NCI-H2196 treated with DMSO at 0.1 percent for 48 hours (cell line): ENCODE results near the gene FAM118B.

Experiments used
- DNase-seq: peaks from one replicate; lab custom pipeline; 2025; ENCODE audit not compliant: unreplicated experiment; lab: John Stamatoyannopoulos, UW

The FAM118B gene

DNA sequence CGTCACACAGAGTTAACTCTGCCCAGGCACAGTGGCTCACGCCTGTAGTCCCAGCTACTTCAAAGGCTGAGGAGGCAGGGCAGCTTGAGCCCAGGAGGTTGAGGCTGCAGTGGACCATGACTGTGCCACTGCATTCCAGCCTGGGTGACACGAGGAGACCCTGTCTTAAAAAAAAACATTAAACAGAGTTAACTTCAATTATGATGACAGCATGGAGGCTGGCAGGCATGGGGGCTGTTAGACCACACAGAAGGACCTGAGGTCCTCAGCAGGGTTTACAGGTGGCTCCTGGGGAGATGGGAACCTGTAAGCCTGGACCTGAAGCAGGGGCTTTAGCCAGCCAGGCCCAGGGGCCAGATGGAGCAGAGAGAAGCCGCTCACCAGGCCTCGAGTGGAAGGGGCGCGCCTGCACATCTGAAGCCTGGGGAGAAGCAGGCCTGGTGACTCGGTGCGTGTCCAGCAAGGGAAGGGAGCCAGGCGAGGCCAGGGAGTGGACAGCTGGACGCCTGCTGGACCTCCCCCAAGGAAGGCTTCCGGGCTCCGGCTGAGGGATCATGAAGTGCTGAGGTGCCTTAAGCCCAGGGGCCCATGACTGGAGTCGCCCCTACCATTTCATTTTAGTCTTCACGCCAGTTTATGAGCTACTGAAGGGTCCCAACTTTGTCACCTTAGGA, 25.4 kb upstream of the FAM118B start:
- no peak for DNase-seq

DNA sequence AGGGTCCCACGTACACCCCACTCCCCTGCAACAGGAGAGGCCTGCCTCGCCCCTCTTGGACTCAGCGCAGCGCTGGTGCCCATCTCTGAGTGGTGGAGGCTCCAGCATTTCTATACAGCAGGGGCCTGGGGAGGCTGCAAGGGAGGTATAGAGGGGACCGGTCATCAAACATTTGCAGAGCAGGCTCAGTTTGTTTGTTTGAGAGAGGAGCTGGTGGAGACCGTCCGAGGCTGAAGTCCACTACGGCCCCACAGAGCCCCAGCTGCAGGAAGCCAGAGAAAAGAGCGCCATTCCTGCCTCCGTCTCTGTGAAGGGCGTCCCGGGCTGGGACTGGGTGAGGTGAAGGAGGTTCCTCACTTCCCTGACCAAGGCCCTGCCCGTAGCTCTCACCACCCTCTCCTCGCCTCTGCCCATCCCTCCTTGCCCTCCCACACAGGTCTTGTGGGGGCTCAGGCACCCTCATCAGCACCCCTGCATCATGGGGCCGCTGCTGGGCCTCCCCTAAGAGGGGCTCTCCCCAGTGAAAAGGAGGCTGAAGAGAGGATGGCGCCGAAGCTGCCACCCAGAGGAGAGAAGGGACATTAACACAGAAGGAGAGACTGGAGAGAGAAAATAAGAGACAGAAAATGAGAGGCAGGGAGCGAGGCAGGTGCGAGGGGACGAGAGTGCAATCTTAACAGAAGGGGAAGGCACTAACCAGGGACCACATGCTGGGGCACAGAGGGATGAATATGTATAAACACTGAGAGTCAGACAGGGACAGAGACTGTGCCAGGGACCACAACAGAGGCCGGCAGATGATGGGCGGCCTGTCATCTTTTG, 24.7 kb upstream of the FAM118B start:
- DNase-seq = no peak

DNA sequence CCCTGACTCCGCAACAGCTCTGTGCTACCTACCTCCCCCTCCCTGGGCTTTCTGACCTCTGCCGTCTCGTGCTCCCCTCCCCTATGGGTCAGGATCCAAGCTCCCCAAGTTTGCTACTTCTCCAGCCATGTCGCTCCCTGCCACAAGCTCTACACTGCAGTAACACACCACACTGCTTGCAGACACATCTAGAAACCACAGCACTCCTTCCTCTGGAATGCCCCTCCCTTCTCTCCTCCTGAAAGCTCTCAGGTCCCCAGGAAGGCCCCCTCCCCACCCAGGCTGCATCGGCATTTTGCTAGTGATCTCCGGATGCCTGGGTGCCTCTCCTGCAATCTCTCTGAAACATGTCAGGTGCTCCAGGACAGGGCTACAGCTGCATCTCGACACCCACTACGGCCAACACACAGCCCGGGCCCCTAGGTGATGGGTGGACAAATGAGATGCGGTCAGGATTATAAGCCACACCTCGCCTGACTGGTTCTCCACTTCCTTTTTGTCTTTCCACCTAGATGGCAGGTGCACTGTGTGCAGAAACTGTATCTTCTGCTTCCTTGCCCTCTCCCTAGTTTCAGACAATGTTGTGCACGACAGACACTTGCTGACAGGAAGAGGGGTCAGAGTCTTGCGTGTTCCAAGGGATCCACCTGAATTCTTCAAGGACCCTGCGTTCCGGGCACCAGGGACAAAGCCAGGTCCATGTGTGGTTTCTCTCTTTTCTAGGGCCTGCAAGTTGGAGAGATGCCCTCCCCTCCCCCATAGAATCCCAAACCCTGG, 23.1 kb upstream of the FAM118B start:
- no peak for DNase-seq

DNA sequence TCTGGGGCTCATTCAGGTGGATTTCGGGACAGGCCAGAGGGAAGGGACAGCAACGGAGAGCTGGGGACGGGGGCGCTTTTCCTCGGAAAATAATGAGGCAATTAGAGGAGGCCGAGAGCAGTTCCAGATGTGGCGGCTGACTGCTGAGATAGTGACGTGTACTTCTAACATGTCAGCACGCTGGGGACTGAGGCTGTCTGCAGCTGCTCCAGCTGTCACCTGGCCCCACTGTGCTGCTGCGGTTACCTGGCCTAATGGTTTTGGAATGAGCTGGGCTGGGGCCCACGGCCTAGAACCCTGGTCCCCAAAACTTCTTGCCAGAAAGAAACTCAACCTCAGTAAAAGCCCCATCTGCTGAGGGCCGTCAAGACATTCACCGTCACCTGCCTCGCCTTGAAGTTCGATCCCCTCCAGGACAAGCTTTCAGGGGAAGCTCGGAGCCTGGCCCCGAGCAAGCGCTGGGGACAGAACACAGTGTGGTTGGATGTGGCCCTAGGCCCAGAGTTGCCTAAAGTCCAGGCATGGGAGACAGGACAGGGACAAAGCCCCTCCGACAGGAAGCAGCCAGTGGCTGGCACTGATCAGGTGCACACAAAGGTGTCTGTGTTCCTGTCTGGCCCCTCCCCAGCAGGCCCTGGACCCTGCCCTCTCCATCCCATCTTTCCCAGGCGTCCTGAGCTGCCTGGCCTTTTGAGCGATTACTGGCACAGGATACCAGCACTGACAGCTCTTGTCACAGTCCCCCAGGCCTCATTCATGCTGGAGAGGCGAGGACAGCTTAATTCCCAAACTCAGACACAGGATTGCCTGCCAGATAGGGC, 22.3 kb upstream of the FAM118B start:
- no peak for DNase-seq

DNA sequence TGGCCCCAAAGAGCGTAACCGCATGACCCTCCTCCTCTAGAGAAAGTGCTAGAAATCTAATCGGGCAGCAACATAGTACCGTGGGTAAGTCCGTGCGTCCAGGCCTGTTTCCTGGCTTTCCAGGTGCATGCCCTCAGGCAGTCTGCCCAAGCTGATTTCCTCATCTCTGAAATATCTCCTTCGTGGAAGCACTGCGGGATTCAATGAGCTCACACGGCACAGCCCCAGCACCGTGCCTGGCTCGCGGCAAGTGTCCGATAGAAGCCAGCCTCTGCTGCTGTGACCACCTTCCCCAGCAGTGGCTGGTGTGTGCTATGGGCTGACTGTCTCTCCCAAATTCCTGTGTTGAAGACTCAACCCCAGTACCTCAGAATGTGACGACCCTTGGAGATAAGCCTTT, 20.8 kb upstream of the FAM118B start:
- DNase-seq = no peak

DNA sequence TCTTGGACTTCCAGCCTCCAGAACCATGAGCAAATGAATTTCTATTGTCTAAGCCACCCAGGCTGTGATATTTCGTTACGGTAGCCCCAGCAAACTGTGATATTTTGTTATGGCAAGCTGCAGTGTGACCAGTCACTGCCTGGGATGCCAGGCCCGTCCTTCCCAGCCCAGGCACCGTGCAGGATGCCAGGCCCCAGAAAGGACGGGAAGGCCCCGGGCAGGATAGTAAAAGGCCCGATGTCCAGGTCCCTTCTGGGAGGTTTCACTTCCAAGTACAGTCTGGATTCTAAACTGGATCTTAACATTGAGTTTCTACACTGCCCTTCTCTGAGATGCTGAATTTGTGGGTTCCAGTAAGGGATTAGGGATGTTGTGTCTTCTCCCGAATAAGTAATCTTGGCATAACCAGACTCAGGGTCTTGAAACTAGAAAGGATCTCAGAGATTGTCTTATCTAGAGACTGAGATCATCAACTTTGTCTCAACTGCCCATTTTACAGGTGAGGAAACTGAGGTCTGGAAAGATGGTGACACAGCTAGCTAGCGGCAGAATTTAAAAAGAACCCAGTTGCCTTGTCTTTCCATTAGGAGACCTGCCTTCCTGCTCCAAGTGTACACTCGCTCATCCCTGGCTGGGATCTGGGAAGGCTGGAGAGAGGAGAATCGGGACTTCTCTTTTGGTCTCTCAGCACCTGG, 20.1 kb upstream of the FAM118B start:
- DNase-seq = no peak

DNA sequence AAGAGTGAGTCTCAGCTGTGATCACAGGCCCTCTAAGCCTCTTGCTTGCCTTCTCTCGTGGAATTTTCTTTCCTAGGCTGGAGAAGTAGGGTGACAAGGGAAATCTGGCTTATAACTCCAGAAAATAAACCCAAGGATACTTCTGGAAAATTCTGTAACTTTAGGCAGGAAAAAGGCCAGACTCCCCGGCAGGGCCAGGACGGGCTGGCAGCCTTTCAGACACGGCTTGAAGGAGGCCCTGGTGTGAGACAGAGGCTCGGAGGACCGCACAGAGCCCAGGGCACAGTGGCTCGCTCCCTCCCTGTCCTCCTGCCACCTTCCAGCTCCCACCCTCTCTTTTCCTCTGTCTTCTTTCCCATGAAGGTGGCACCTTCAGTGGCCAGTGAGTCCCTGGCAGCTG, 19.2 kb upstream of the FAM118B start:
- no peak for DNase-seq

DNA sequence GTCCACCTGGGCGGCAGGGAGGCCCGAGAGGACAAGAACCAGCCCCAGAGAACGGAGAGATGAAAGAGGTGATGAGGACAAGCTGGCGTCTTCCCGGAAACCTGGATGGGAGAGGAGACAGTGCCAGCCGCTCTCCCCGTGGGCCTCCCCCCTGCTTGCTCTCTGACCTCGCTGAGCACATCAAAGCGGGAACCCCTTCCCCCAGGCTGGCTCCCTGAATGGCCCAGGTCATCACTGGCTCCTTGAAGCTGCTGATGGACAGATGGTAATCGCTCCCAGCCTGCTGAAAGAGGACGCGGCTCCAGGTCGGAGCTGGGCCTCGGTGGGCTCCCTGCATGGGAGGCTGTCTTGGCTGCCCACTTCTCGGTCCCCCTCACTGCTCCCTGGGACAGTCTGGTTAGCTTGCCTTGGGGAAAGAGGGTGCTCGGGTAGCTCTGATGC, 18.5 kb upstream of the FAM118B start:
- DNase-seq = no peak

DNA sequence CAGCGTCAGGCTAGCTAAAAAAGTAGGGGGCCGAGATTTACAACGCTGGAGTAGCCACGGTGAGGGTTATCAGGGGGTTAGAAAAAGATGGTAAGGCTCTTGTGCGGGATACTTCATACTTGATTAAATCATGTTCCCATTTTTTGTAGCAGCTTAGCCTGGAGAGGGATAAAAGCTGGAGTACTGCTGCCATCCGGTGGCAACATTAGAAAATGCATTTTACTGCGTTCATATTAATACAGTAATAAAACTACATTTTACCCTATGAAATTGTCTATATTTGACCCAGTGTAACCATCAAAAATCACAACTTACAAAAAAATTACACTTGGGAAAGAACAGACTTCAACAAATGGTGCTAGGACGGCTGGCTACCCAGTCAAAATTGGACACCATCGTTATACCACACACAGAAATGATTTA, 17.4 kb upstream of the FAM118B start:
- no peak for DNase-seq

DNA sequence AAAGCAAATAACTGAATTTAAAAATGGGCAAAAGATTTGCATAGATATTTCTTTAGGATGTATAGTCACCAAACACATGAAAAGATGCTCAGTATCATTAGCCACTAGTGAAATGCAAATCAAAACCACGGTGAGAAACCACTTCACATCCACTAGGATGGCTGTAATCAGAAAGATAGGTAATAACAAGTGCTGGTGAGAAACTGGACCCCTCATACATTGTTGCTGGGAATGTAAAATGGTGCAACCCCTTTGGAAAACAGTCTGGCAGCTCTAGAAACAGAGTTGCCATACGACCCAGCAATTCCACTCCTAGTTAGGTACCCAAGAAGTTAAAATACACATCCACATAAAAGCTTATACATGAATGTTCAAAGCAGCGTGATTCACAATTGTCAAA, 16.5 kb upstream of the FAM118B start:
- DNase-seq = no peak

DNA sequence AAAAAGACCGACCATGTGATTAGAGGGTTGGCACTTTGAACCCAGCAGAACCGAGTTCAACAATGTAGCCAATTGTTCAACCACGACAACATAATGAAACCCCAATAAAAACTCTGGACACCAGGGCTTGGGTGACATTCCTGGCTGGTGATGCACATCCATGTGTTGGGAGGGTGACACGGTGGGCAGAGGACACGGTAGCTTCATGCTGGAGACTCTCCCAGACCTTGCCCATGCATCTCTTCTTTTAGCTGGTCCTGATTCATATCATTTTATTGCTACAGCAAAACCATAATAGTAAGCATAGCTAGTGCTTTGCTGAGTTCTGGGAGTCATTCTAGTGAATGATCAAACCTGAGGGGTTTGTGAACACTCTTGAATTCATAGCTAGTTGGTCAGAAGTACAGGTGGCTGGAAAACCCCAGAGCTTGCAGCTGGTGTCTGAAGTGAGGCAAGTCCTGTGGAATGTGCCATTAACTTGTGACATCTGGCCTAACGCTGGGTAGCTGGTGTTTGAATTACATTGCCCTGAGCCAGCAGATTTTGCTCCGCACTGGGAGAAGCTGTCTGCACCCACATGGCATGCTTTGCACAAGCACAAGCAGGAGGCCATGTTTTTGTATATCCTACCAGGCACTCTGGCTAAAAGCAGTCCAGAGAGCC, 14.2 kb upstream of the FAM118B start:
- DNase-seq = no peak

DNA sequence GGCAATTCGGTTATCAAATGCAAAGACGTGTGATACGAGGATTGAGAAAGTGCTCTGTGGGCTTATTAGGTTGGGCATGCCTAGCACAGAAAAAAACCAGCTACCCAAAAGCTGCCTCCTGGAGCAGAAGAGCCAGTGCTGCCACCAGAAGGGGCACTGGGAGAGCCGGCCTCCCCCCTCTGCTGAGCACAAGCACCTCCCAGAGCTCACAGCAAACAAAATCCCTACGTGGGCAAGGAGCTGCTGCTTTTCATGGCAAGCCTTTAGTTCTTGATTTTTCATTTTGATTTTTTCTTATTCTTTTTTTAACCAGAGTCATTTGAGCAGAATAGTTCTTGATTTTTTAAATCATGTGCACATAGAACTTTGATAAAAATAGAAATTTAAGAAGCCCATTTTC, 12.9 kb upstream of the FAM118B start:
- no peak for DNase-seq

DNA sequence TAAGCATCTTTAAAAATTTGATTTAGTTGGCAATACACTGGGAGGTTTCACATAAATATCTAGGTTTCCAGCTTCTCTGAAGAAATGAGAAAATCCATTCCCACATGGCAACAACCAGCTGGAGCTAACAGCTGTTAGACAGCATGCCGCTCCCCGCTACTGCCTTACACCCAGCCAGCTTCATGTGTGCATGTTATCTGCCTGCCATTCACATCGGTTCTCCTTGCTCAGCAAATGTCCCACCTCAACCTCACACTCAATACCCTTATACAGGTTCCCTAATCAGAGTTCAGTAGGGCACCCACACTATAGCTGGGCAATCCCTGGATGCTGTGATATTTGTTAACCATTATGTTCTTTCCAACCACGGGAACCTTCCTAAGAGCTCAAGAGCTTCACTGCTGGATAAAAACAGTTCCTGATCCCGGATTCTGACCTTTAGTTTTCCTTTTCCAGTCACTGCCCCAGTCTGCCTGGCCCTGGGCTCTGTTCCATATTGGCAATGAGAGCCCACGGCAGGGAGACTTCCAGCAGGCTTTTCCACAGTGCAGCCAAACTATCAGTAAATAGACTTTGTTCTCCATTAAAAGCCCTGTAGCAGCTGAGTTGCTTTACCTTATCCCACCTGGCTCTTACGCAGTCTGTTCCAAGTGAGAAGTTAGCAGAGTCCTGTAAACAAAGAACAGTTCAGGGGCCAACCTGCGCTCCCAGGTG, 8.8 kb upstream of the FAM118B start:
- DNase-seq = no peak

DNA sequence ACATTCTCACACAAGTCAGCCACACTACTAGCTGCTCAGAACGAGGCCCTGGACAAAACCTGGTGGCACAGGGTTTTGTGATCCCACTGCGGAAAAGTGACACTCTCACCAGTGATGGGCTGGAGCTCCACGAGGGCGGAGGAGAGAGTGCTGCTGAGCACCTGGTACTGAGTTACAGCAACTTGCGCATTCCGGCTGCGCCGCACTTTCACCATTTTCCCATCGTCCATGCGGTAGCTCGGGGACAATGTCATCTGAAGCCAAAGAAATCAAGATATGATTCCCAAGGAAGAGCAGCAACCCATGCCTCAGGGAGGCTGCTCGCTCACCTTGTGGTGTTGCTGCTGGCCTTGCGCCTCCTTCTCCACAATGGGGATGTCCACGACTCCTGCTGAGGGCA, 6.2 kb upstream of the FAM118B start:
- DNase-seq = no peak

DNA sequence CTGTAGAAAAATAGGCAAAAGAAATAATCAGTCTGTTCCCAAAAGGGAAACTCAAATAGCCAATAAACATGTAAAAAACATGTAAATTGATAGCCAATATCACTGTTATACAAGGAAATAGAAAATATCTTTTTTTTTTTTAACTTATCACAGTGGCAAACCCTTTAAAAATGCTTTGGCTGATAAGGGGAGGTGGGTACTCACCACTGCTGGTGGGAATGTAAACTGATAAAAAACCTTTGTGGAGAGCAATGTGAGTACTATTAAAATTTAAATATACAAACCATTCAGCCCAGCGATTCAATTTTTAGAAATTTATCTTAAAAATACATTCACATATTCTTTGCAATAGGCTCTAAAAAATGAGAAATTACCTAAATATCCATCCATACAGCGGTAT, 3.7 kb upstream of the FAM118B start:
- DNase-seq = no peak

DNA sequence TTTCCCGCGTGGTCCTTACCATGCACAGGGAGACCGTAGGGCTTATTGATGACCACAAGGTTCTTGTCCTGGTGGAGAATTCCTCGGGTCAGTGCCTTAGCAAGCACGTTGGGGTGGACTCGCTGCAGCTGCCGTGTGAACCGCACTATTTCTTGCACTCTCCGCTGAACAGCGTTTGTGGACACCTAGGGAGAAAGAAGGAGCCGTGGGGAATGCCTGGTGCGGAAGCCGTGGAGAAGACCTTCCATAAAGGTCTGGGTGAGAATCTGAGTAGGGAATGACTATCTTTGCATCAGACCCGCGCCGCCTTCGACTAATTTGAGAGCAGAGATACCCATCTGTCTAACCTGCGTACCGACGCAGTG, 729 bp upstream of the FAM118B start:
- DNase-seq = no peak

DNA sequence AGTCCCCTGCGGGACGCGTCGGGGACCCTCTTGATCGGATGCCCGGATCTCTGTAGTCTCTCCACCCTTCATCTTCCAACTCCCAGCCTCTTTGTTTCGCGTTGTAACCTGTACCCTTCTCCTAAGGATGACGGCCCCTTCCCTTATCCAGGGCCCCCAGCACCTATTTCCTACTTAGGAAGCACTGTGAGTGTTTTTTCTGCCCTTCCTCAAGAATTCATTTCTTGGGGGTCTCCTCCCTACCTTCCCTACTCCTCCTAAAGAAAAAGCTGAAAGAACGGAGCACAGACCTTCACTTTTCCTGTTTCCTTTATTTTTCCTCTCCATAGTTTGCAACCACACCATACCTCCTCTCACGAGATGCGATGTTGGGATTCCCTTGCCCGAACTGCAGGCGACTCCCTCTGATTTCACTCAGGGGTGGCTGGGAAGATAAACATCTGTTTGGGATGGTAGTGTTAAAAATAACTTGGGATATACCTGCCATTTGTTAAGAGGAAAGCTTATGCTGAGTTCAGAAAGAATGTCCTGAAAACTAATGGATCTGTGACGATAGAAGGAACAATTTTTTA, 593 bp downstream of the FAM118B start:
- DNase-seq = no peak

DNA sequence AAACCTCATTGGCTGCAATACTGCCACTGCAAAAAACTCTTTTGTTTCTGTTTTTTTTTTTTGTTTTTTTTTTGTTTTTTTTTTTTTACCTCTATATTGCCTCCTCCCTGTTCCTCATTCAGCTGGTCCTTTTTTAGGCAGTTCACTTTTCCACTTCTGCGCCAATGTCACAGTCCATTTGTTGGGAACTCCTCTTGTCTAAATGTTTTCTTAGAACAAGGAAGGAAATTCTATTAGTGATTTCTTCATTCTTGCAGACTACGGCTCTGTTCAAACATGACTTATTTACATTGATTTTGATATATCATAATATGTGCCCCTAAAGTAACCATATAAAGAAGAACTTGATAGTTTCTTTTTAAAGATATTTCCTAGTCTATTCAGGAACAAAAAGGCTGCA, 2.9 kb downstream of the FAM118B start:
- DNase-seq = no peak

DNA sequence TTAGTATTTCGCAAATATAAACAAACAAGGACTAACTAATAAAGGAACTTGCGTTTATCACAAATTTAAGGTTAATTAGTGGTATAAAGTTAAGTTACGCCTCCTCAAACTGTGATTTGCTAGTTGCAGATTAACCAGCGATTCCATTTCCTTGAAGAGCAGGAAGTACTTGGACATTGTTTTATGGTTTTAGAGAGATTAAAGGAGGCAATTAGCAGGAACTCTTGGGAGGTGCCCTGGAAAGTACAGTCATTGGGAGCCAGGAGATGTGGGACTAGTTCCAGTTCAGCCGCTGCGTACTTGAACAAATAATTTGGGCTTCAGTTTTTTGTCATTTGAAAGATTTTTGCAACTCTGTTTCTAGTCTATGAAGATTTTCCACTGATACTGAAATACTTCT, 3.3 kb downstream of the FAM118B start:
- no peak for DNase-seq
